ENCODE data around the gene CTDP1.

CTDP1 gene

GRCh38 chr18:79787527-79787864 is 107.9 kb downstream of the CTDP1 start:
- no peak for DNase-seq

GRCh38 chr18:79787865-79788733 is 108.5 kb downstream of the CTDP1 start:
- no peak for DNase-seq

DNA sequence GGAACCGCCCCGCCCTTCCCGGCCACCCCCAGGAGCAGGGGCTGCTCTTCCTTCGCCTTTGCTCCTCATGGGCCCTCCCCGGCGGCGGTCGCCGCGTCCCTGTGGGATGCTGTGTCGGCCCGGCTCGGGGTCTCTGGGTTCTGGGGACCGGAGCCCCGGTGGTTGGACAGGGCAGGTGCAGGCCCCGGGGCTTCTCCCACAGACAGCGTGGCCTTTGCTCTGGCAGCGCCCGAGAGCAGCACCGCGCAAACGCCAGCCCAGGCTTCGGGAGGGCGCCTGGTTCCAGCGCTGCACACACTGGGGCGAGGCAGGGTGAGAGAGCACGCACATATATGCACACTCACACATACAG is 109.1 kb downstream of the CTDP1 start:
- no peak for DNase-seq

GRCh38 chr18:79789091-79789891 is 109.7 kb downstream of the CTDP1 start:
- DNase-seq = no peak

DNA sequence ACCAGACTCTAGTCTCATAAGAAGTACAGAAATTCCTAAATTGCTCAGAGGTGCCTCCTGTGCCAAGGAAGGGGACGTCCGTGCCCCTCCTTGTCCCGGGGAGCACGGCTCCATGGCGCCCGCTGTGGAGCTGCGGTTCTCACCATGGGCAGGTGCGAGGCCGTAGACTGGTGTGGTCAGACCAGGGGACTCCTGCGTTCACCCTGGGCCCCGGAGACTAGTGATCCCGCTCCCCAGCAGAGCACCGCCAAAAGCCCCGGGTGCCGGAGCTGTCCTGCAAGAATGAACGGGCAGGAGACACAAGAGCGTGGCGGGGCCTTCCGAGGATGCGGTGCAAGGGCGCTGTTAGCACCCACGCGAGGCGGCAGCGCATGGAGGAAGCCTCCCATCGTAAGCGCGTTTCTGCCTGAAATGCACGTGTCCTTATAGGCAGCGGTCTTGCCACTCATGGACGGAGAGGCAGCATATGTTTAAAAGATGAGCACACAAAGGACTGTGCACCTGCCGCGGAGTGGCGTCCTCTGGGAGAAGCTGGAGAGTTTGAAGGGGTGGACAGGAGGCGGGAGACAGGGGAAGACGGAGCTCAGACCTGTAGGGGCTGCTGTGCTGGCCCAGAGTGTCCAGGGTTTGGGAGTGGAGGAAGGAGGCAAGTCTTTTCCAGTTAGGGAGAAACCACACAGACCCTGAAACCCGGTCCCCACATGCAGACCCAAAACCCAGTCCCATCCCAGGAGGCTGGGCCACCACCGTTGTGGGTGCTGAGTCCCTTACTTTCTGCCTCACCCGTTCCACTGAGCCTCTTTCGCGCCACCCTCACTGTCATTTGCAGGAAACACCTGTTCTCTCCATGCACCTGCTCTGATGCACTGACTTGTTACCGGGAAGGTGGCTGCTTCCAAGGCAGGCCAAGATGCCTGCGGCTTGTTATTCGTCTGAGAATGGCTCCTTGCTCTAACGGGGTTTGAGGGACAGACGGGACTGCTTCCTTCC is 110.6 kb downstream of the CTDP1 start:
- no peak for DNase-seq

DNA sequence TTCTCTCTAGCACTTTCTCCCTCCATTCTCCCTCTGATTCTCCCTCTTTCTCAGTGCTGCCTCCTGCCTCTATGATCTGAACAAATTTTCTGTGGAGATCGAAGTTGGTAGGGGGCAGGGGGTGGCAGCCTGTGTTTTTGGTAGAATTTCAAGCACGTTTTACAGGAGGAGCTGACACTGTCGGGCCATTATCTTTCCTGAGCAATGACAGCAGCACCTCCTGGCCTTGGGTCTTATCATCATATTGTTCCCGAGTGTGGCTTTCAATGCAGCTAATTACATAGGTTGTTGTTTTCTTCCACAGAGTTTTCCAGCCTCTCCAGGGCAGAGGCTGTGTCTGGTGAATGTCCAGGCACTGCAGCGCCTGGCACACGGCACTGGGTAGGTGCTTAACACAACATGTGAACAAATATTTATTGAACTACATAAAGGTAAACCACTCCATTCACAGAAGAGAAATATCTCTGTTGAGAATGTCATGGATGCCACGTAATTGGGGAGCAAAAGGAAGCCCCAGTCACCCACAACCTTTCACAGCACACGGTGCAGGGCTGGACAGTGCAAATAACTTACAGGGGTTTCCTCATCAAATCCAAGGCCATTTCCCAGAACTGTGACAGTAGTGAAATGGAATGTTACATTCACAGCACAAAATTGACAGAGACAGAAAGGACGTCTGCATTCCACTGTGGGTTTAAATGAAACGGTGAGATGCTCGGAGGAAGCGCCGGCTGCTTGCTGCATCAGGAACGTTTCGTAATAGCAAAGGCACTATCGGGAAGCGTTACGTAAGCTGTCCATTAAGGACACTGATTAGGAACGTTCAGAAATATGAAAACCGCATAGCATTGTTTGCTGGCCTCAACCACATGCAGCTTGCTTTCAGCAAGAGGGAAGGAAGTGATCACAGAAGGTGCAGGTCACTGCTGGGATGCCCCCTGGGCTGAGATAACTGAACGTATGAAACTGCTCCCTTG is 111.7 kb downstream of the CTDP1 start:
- DNase-seq = no peak

GRCh38 chr18:79792096-79792987 is 112.7 kb downstream of the CTDP1 start:
- DNase-seq = no peak

- no peak for DNase-seq
Observed at GRCh38 chr18:79792988-79793355, 113.4 kb downstream of the CTDP1 start.

GRCh38 chr18:79794846-79795245 is 115.2 kb downstream of the CTDP1 start:
- no peak for DNase-seq

GRCh38 chr18:79795446-79795845 is 115.8 kb downstream of the CTDP1 start:
- DNase-seq = no peak

DNA sequence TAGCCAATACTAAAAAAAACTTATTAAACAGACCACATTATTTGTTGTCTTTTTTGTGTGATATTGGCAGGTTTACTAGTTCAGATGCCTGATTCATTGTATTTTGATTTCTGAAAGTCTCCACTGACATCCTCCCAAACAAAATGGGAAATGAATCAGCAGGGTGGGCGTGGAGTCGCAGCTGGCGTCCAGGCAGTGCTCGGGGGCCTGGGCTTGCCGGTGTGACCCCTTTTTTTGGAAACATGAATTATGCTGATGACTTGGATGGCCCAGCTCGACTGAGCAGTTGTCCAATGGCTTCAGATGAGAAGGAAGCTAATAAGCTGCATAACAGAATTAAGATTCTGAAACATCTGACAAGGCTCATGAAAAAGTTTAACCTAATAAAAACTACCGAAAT is 116.4 kb downstream of the CTDP1 start:
- no peak for DNase-seq

- no peak for DNase-seq
Observed at GRCh38 chr18:79796531-79797405, 117.2 kb downstream of the CTDP1 start.

DNA sequence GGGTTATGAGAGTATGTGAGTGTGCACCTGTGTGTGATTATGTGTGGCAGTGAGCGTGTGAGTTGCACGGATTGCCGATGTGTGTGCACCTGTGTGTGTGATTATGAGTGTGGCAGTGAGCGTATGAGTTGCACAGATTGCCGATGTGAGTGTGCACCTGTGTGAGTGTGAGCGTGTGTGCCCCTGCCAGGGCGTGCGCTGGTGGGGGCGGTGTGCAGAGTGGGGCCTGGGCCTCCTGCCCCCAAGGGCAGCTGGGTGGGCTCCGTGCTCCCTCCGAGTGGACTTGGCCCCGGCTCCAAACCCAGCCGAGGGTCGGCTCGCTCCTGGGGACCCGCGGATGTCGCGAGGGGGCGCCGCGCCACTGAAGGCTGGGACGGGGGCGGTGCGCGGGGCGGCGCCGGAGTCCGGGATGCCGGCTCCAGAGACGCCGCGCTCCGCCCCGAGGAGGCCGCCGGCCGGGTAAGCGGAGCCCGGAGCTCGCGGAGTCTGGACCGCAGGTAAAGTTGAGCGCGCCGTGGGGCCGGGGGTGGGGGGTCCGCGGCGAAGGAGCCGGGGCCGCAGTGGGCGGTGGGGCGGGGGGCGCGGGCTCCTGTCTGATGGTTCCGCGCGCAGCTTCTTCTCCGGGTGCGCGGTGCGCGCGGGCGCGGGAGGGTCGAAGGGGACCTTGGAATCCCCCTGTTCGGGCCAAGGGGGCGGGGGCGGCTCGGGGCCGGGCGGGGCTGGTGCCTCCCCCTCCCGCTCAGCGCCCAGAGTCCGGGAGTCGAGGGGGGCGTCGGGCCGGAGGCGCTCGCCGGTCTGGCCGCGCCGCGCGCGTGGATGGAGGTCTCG is 118.1 kb downstream of the CTDP1 start, which contains the start of gene KCNG2:
Gene KCNG2, plus strand, starts transcription at position 421 of the 828 bp plus-strand sequence. CDS start 65,730 bp downstream, outside the sequence.
- DNase-seq = no peak

GRCh38 chr18:79798346-79798998 is 118.9 kb downstream of the CTDP1 start:
- no peak for DNase-seq

DNA sequence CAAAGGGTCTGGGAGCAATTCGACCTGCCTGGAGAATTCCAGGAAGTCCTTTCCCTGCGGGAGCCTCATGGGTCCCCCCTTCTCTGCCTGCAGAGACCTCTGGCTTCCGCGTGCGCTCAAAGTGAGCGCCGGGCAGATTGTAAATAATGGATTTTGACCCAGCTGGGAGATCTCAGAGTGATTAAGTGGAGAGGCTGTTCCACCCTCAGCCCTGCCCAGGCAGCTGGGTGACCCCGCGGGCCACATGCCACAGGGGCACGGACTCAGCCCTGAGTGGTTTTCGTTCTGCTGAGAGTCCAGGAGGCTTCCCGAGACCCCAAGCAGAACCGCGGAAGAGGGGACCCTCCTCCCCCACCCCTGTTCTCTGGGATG is 119.4 kb downstream of the CTDP1 start:
- DNase-seq = no peak

DNA sequence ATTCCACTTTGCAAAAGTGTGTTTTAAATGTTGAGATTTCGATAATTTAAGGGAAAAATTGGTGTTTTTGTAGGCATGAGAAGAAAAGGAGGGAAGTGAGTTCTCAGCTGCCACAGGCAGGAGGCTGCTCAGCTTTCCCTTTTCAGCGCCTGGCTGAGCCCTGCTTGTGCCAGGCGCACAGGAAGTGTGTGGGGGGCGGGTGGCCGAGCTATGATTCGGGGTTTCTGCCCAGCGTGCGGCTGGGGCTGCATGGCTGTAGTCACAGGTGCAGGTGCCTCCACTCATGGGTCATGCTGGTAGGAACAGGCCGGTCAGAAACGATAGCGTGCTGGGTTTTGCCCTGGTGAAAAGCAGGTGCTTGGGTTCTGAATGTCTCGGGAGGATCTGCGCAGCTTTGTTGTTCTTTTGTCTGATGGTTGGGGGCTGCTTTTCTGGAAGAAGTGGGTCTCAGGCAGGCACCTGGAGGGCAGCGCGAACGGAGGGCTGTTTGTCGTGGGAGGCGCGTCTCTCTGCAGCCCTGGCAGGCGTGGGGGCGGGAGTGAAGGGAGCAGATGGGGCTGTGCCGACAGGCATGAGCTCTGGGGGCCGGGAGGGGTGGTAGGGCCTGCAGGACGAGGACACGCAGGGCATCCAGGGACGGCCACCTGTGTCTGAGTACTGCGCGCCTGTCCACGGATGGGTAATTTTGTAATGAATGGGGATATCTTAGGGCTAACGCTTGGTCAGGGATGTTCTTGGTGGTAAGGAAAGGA is 120.2 kb downstream of the CTDP1 start:
- DNase-seq = no peak

All from SHP77 treated with DMSO at 0.1 percent for 48 hours (cell line).